Vagina (tissue), 2 donors: ENCODE measurements around the gene SLC6A7. TPM values are rescaled to one million over a fixed set of nuclear protein-coding genes. Genes with fewer than 3 reads are reported as not detected.

Experiments used
- DNase-seq, 2 donors: peaks; one replicate each; pipeline ENCODE4 v3.0.0-alpha.2; 2017; ENCODE audit errors: extremely low spot score in 2 of 2
- H3K27ac ChIP-seq: fragments of 200-600 bp; sonication (generic); one replicate; pipeline ENCODE4 v1.5.1; 2019
- H3K27me3 ChIP-seq: fragments of 200-600 bp; sonication (generic); one replicate; pipeline ENCODE4 v1.5.1; 2019
- H3K36me3 ChIP-seq, 2 donors: fragments of 200-600 bp; sonication (generic); one replicate each; pipeline ENCODE4 v1.5.1; 2017 to 2019
- H3K4me1 ChIP-seq: fragments of 200-600 bp; sonication (generic); one replicate; pipeline ENCODE4 v1.5.1; 2019
- H3K4me3 ChIP-seq, 2 donors: fragments of 200-600 bp; sonication (generic); 1 replicate in 1 of 2; 2 replicates in 1 of 2; pipeline ENCODE4 v1.5.1; 2016 to 2019
- H3K9me3 ChIP-seq: fragments of 200-600 bp; sonication (generic); one replicate; pipeline ENCODE4 v1.5.1; 2019
- POLR2A ChIP-seq, 2 donors: fragments of 450-650 bp; IDR thresholded peaks; one replicate each; pipeline ENCODE4 v1.6.1; 2017; ENCODE audit warnings: antibody characterized with exemption in 2 of 2, mild to moderate bottlenecking in 2 of 2, moderate library complexity in 2 of 2
- POLR2AphosphoS5 ChIP-seq, 2 donors: sonication (generic); formaldehyde crosslinking; IDR thresholded peaks; one replicate each; pipeline ENCODE4 v1.9.0; 2017; ENCODE audit warnings: antibody characterized with exemption in 2 of 2, mild to moderate bottlenecking in 2 of 2, low read depth in 1 of 2; ENCODE audit not compliant: insufficient read depth in 1 of 2
- intact Hi-C: fragments of 100-400 bp; cut with DNase I; formaldehyde crosslinking; loops from one replicate; pipeline ENCODE4 v1.15.1; 2023
- total RNA-seq: library from RNA; depleted of rRNA; stranded (reverse); fragments of >200 nt; gene quantifications from one replicate; pipeline ENCODE4 v1.2.3, GENCODE V29; 2016
- TF ChIP-seq, protein P1 (sequence below), 3 experiments: fragments of 450-650 bp in 2 of 3; fragments of 200-600 bp in 1 of 3; sonication (generic) in 1 of 3; IDR thresholded peaks; one replicate each; pipeline ENCODE4 v1.5.1; 2017 to 2019; ENCODE audit warnings: antibody characterized with exemption in 3 of 3, mild to moderate bottlenecking in 2 of 3, moderate library complexity in 2 of 3

Gene SLC6A7
- total RNA-seq, 1 donor from 2014 or later: 0.25 TPM

DNA sequence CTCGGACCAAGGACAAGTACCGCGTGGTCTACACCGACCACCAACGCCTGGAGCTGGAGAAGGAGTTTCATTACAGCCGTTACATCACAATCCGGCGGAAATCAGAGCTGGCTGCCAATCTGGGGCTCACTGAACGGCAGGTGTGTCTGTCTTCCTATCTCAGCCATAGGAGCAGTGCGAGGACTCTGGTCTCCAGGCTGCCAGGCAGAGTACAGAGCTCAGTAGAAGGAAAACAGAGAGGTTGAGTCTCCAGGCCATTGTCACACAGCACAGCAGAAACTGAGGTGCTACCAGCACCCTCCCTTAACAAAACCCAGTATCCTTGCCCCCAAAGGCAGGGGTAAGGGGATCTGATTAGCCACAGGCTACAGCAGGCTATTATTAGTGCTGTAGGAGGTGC, 7.1 kb upstream of the SLC6A7 start:
- Histone ChIP-seq H3K27me3 (no peaks in the 10 kb centered on the region), H3K4me3 (no peak overlapping the region), H3K36me3 (no peaks in the 10 kb centered on the region), H3K27ac (peak overlapping the region; percentile 90), H3K9me3 (no peaks in the 10 kb centered on the region), H3K4me1 (peaks cover 34% of the 10 kb centered on the region)
- DNase-seq: no peak
- TF ChIP-seq POLR2AphosphoS5 (IDR thresholded peaks at IDR 0.05; ENCODE audit: insufficient read depth in 1 of 2, low read depth in 1 of 2) (no peak), POLR2A (IDR thresholded peaks at IDR 0.05) (no peak)
- TF ChIP-seq, protein P1, sequence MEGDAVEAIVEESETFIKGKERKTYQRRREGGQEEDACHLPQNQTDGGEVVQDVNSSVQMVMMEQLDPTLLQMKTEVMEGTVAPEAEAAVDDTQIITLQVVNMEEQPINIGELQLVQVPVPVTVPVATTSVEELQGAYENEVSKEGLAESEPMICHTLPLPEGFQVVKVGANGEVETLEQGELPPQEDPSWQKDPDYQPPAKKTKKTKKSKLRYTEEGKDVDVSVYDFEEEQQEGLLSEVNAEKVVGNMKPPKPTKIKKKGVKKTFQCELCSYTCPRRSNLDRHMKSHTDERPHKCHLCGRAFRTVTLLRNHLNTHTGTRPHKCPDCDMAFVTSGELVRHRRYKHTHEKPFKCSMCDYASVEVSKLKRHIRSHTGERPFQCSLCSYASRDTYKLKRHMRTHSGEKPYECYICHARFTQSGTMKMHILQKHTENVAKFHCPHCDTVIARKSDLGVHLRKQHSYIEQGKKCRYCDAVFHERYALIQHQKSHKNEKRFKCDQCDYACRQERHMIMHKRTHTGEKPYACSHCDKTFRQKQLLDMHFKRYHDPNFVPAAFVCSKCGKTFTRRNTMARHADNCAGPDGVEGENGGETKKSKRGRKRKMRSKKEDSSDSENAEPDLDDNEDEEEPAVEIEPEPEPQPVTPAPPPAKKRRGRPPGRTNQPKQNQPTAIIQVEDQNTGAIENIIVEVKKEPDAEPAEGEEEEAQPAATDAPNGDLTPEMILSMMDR (IDR thresholded peaks at IDR 0.05): no peak
- intact Hi-C loops: no loop called here

DNA sequence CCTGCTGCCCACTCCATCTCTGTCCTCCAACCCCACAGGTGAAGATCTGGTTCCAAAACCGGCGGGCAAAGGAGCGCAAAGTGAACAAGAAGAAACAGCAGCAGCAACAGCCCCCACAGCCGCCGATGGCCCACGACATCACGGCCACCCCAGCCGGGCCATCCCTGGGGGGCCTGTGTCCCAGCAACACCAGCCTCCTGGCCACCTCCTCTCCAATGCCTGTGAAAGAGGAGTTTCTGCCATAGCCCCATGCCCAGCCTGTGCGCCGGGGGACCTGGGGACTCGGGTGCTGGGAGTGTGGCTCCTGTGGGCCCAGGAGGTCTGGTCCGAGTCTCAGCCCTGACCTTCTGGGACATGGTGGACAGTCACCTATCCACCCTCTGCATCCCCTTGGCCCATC, 6.4 kb upstream of the SLC6A7 start:
- no peaks in the 10 kb centered on the region for H3K9me3 ChIP-seq
- H3K27me3 ChIP-seq: no peaks in the 10 kb centered on the region
- H3K36me3 ChIP-seq: no peaks in the 10 kb centered on the region
- DNase-seq: no peak
- no peak overlapping the region for H3K4me3 ChIP-seq
- TF ChIP-seq POLR2A (IDR thresholded peaks at IDR 0.05): no peak
- TF ChIP-seq, protein P1 (IDR thresholded peaks at IDR 0.05): no peak
- no peak for TF ChIP-seq POLR2AphosphoS5 (IDR thresholded peaks at IDR 0.05; ENCODE audit: insufficient read depth in 1 of 2, low read depth in 1 of 2)
- H3K27ac ChIP-seq: no peak overlapping the region
- peaks cover 34% of the 10 kb centered on the region for H3K4me1 ChIP-seq
- intact Hi-C loops: no loop called here

DNA sequence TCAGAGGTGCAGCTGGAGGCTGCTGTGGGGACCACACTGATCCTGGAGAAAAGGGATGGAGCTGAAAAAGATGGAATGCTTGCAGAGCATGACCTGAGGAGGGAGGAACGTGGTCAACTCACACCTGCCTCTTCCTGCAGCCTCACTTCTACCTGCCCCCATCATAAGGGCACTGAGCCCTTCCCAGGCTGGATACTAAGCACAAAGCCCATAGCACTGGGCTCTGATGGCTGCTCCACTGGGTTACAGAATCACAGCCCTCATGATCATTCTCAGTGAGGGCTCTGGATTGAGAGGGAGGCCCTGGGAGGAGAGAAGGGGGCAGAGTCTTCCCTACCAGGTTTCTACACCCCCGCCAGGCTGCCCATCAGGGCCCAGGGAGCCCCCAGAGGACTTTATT, 5.9 kb upstream of the SLC6A7 start:
- Histone ChIP-seq H3K36me3 (no peaks in the 10 kb centered on the region), H3K27ac (no peak overlapping the region), H3K4me1 (peaks cover 34% of the 10 kb centered on the region), H3K9me3 (no peaks in the 10 kb centered on the region), H3K27me3 (no peaks in the 10 kb centered on the region), H3K4me3 (no peak overlapping the region)
- intact Hi-C loops: no loop called here
- DNase-seq: no peak
- TF ChIP-seq, protein P1 (IDR thresholded peaks at IDR 0.05): no peak
- TF ChIP-seq POLR2A (IDR thresholded peaks at IDR 0.05): no peak
- no peak for TF ChIP-seq POLR2AphosphoS5 (IDR thresholded peaks at IDR 0.05; ENCODE audit: insufficient read depth in 1 of 2, low read depth in 1 of 2)

DNA sequence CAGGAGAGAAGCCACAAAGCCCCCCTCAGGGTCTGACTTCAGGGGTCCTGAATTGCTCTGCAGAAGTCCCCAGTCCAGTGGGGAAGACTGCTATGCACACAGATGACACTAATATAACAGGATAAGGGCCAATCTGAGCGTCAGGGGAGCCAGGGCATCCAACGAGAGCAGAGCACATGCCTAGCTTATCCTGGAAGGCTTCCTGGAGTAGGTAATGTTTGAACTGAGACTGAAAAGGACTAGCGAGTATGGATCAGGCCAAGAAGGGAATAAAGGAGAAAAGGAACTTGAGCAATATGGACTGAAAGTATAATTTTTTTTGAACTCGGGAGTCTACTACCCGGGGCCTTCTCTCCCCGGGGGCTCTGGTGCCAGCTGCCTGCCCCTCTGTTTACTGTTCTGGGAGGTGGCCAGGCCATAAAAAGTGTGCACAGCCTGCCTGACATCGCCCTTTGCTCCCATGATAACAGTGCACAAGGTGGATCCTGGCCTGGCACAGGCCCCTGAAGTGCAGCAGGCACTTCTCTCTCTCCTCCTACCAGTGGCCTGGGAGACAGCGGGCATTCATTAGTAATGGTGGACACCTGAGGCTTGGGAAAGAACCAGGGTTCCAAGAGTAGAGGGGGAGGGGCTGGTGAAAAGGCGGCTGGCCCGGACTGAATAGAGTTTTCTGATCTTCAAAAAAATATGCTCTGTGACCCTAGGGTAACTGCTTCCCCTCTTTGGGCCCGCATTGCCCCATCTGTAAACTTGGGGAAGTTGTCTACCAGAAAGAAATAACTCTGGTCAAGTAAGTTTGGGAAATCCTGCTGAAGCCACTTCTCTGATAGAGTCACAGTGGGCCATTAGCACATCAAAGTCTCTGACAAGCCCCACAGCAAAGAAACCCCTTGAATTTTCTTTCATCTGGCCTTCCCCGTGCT, 4.6 kb upstream of the SLC6A7 start:
- Histone ChIP-seq H3K36me3 (no peaks in the 10 kb centered on the region), H3K27ac (no peak overlapping the region), H3K4me3 (no peak overlapping the region), H3K4me1 (peaks cover 31% of the 10 kb centered on the region), H3K9me3 (no peaks in the 10 kb centered on the region), H3K27me3 (no peaks in the 10 kb centered on the region)
- DNase-seq: no peak
- TF ChIP-seq POLR2AphosphoS5 (IDR thresholded peaks at IDR 0.05; ENCODE audit: insufficient read depth in 1 of 2, low read depth in 1 of 2) (no peak), POLR2A (IDR thresholded peaks at IDR 0.05) (no peak)
- TF ChIP-seq, protein P1 (IDR thresholded peaks at IDR 0.05): no peak
- intact Hi-C loops: no loop called here

DNA sequence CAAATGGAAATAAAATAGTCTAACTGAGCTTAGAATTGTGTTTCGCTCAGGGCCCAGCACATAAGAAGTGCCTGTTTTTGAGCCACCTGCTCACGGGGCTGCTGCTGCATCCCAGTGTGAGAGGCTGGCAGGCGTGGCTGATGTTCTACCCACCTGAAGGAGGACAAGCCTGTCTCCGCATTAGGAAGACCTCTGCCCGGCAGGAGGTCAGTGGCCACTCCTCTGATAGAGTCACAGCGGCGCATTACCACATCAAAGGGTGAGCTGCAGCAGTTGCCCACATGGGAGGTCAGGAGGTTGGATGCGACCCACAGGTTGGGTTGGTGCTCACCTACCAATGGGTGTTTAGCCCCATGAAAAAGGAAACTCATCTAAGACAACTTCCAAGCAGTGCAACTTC, 3.7 kb upstream of the SLC6A7 start:
- Histone ChIP-seq H3K4me3 (no peak overlapping the region), H3K27ac (no peak overlapping the region), H3K4me1 (peaks cover 24% of the 10 kb centered on the region), H3K27me3 (no peaks in the 10 kb centered on the region), H3K9me3 (no peaks in the 10 kb centered on the region), H3K36me3 (no peaks in the 10 kb centered on the region)
- DNase-seq: no peak
- TF ChIP-seq, protein P1 (IDR thresholded peaks at IDR 0.05): no peak
- TF ChIP-seq POLR2A (IDR thresholded peaks at IDR 0.05): no peak
- no peak for TF ChIP-seq POLR2AphosphoS5 (IDR thresholded peaks at IDR 0.05; ENCODE audit: insufficient read depth in 1 of 2, low read depth in 1 of 2)
- intact Hi-C loops: no loop called here
